Spleen (tissue), 11 donors: ENCODE results near the gene GLRX3. TPM values are rescaled to one million over a fixed set of nuclear protein-coding genes. Genes with fewer than 3 reads are reported as not detected.

Experiments used
- DNase-seq: peaks from one replicate; pipeline ENCODE4 v3.0.0-alpha.2; 2020
- H3K27ac ChIP-seq, 8 donors: fragments of 200-600 bp; sonication (generic) in 7 of 8; 1 replicate in 4 of 8; 2 replicates in 4 of 8; pipeline versions ENCODE4 v1.5.0 to v1.8.0; 2016 to 2021; ENCODE audit warnings: inconsistent platforms in 4 of 8, mild to moderate bottlenecking in 4 of 8, moderate library complexity in 1 of 8
- H3K27me3 ChIP-seq, 7 donors: fragments of 200-600 bp; sonication (generic) in 6 of 7; replicated peaks in 1 of 7; 1 replicate in 4 of 7; 2 replicates in 3 of 7; pipeline versions ENCODE4 v1.5.0 to v1.8.0; 2016 to 2021; ENCODE audit warnings: inconsistent platforms in 3 of 7, mild to moderate bottlenecking in 1 of 7
- H3K36me3 ChIP-seq, 6 donors: fragments of 200-600 bp; sonication (generic) in 5 of 6; 1 replicate in 4 of 6; 2 replicates in 2 of 6; pipeline versions ENCODE4 v1.5.0 to v1.8.0; 2016 to 2021; ENCODE audit warnings: inconsistent platforms in 2 of 6
- H3K4me1 ChIP-seq, 6 donors: fragments of 200-600 bp; sonication (generic) in 5 of 6; 1 replicate in 3 of 6; 2 replicates in 3 of 6; pipeline versions ENCODE4 v1.5.0 to v1.8.0; 2016 to 2021; ENCODE audit warnings: inconsistent platforms in 3 of 6
- H3K4me3 ChIP-seq, 8 donors: fragments of 200-600 bp; sonication (generic) in 7 of 8; 1 replicate in 4 of 8; 2 replicates in 4 of 8; pipeline versions ENCODE4 v1.5.0 to v1.8.0; 2016 to 2021; ENCODE audit warnings: inconsistent platforms in 4 of 8, mild to moderate bottlenecking in 4 of 8, moderate library complexity in 2 of 8
- H3K9me3 ChIP-seq, 8 donors: fragments of 200-600 bp; sonication (generic) in 7 of 8; 1 replicate in 4 of 8; 2 replicates in 4 of 8; pipeline versions ENCODE4 v1.5.0 to v1.8.0; 2016 to 2021; ENCODE audit warnings: inconsistent platforms in 4 of 8
- CTCF ChIP-seq, 11 experiments: fragments of 200-600 bp in 7 of 11; fragments of 450-650 bp in 4 of 11; sonication (generic) in 4 of 11; IDR thresholded peaks in 8 of 11; conservative IDR thresholded peaks in 3 of 11; 1 replicate in 7 of 11; 2 replicates in 4 of 11; pipeline versions ENCODE4 v1.4.0 to v1.8.0; 2016 to 2021; ENCODE audit warnings: antibody characterized with exemption in 11 of 11, inconsistent platforms in 4 of 11, mild to moderate bottlenecking in 1 of 11
- POLR2A ChIP-seq, 3 donors: fragments of 450-650 bp; IDR thresholded peaks; one replicate each; pipeline ENCODE4 v1.5.1; 2017; ENCODE audit warnings: antibody characterized with exemption in 3 of 3, mild to moderate bottlenecking in 1 of 3
- POLR2AphosphoS5 ChIP-seq, 3 donors: sonication (generic); formaldehyde crosslinking; IDR thresholded peaks; one replicate each; pipeline ENCODE4 v1.5.1; 2017; ENCODE audit warnings: antibody characterized with exemption in 3 of 3
- WGBS, 5 donors: extraction: QIAGEN DNeasy Blood & Tissue Kit in 3 of 5; methylation state at CpG; one replicate each; pipeline versions ENCODE4 v1.1.5 to v1.1.7; 2013 to 2018; 5-methylcytosine and 5-hydroxymethylcytosine counted together
- intact Hi-C: fragments of 100-400 bp; cut with DNase I; formaldehyde crosslinking; loops from one replicate; pipeline ENCODE4 v1.15.0; 2023; ENCODE audit warnings: low total_unique reads
- polyA plus RNA-seq, 3 donors: library from polyadenylated mRNA; stranded (reverse); fragments of 200-250 nt; gene quantifications; one replicate each; pipeline ENCODE4 v1.2.1, GENCODE V29; 2013
- total RNA-seq, 7 donors: library from RNA; depleted of rRNA in 3 of 7; stranded (reverse); fragments of >200 nt in 3 of 7; fragmentation: NEBNext Ultra II Directional in 4 of 7; extraction: Animal tissue kit (Norgen Biotek cat#: 25700) in 4 of 7; gene quantifications; one replicate each; pipeline versions ENCODE4 v1.1.0 to v1.2.1, GENCODE V29; 2016 to 2021
- donor health status: healthy with polysubstance abuse.
- donor health status: DM: no; HTN: no; CAD: no; lungs with moderate emphysema.
- donor health status: DM: no; HTN: no; CAD: no.
- donor health status: Bipolar disorder and iron deficiency.
- donor health status: healthy.
- donor health status: DM: no; HTN: no; CAD: no.
- donor health status: DM: yes; HTN: yes; CAD: no.

The GLRX3 gene
- total and polyA plus RNA-seq, 10 donors = 32.2 to 63.2 (median 42.2) TPM

- H3K9me3 ChIP-seq = peaks cover 0 to 23% (median 0%) of the 10 kb centered on the region in 8 donors
- no peak overlapping the region for H3K4me3 ChIP-seq
- H3K36me3 ChIP-seq = no peaks in the 10 kb centered on the region
- WGBS, 5 donors = 90 to 93% (median 92%) methylated on average over 40 to 51 of the region's 51 CpGs
- no peak overlapping the region for H3K27ac ChIP-seq
- no peaks in the 10 kb centered on the region for H3K27me3 ChIP-seq
- no peak for TF ChIP-seq POLR2A (IDR thresholded peaks at IDR 0.05)
- no peak for TF ChIP-seq POLR2AphosphoS5 (IDR thresholded peaks at IDR 0.05)
- no peak for TF ChIP-seq CTCF (IDR thresholded peaks at IDR 0.05 in 8 of 11, conservative IDR thresholded peaks at IDR 0.05 in 3 of 11)
- peak; percentile 56 for DNase-seq
- H3K4me1 ChIP-seq = peaks cover 0 to 11% (median 3%) of the 10 kb centered on the region in 6 donors
- intact Hi-C loops = no loop called here
Observed at GRCh38 chr10:130213286-130214080, 77.3 kb downstream of the GLRX3 start.

- 88 to 97% (median 94%) methylated on average over 7 of the region's 7 CpGs for WGBS, 5 donors
- Histone ChIP-seq H3K27me3 (no peaks in the 10 kb centered on the region), H3K27ac (no peak overlapping the region), H3K36me3 (no peaks in the 10 kb centered on the region), H3K4me3 (no peak overlapping the region), H3K4me1 (peaks cover 0 to 11% (median 3%) of the 10 kb centered on the region in 6 donors), H3K9me3 (peaks cover 0 to 23% (median 0%) of the 10 kb centered on the region in 8 donors)
- TF ChIP-seq POLR2A (IDR thresholded peaks at IDR 0.05) = no peak
- no peak for TF ChIP-seq CTCF (IDR thresholded peaks at IDR 0.05 in 8 of 11, conservative IDR thresholded peaks at IDR 0.05 in 3 of 11)
- TF ChIP-seq POLR2AphosphoS5 (IDR thresholded peaks at IDR 0.05) = no peak
- intact Hi-C loops = no loop called here
- DNase-seq = peak; percentile 41
Observed at GRCh38 chr10:130214431-130214830, 78.2 kb downstream of the GLRX3 start.

- intact Hi-C loops = no loop called here
- WGBS, 5 donors = 67 to 78% (median 74%) methylated on average over 8 to 13 of the region's 13 CpGs
- Histone ChIP-seq H3K27me3 (no peaks in the 10 kb centered on the region), H3K4me3 (no peak overlapping the region), H3K4me1 (peaks cover 0 to 11% (median 3%) of the 10 kb centered on the region in 6 donors), H3K27ac (peak overlapping the region in 2 of 8 donors; percentile 30 to 54), H3K9me3 (peaks cover 0 to 23% (median 0%) of the 10 kb centered on the region in 8 donors), H3K36me3 (no peaks in the 10 kb centered on the region)
- peak; percentile 68 for DNase-seq
- TF ChIP-seq CTCF (IDR thresholded peaks at IDR 0.05 in 8 of 11, conservative IDR thresholded peaks at IDR 0.05 in 3 of 11) = no peak
- TF ChIP-seq POLR2AphosphoS5 (IDR thresholded peaks at IDR 0.05) = no peak
- no peak for TF ChIP-seq POLR2A (IDR thresholded peaks at IDR 0.05)
Observed at GRCh38 chr10:130215151-130215930, 79.2 kb downstream of the GLRX3 start.

DNA sequence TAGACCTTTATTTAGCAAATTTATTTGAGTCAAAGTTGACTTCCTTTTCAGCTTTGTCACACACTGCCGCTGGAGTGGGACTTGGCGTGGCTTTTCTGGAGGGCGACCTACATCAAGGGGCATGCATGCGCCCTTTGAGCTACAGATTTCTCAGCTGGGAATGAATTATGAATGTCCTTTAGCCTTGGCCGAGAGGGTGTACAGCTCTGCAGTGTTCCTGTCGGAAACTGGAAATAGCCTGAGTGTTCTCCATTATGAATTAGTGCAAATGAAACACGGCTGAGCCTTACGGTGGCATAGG is 79.7 kb downstream of the GLRX3 start:
- Histone ChIP-seq H3K4me3 (no peak overlapping the region), H3K36me3 (no peaks in the 10 kb centered on the region), H3K4me1 (peaks cover 0 to 11% (median 3%) of the 10 kb centered on the region in 6 donors), H3K27me3 (no peaks in the 10 kb centered on the region), H3K27ac (peak overlapping the region in 3 of 8 donors; percentile 22 to 54 (median 24)), H3K9me3 (peaks cover 0 to 23% (median 0%) of the 10 kb centered on the region in 8 donors)
- TF ChIP-seq POLR2A (IDR thresholded peaks at IDR 0.05) (no peak), POLR2AphosphoS5 (IDR thresholded peaks at IDR 0.05) (peak in 2 of 3 donors; percentile 49 to 66)
- intact Hi-C loops = no loop called here
- peak; percentile 72 for DNase-seq
- WGBS, 5 donors = 47 to 73% (median 67%) methylated on average over 8 of the region's 8 CpGs
